Gastroesophageal sphincter (tissue), 3 donors: ENCODE data around the gene MAP3K3.

ENCODE experiments used
- CTCF ChIP-seq, 4 experiments: fragments of 200-600 bp in 2 of 4; fragments of 450-650 bp in 2 of 4; sonication (generic) in 1 of 4; IDR thresholded peaks; one replicate each; pipeline ENCODE4 v1.5.1; 2017 to 2019; ENCODE audit warnings: antibody characterized with exemption in 4 of 4, mild to moderate bottlenecking in 2 of 4, moderate library complexity in 2 of 4
- EP300 ChIP-seq: sonication (generic); formaldehyde crosslinking; IDR thresholded peaks from one replicate; pipeline ENCODE4 v1.6.1; 2017; ENCODE audit warnings: antibody characterized with exemption, mild to moderate bottlenecking
- POLR2A ChIP-seq, 2 donors: fragments of 450-650 bp; IDR thresholded peaks; one replicate each; pipeline ENCODE4 v1.6.1; 2017; ENCODE audit warnings: antibody characterized with exemption in 2 of 2, mild to moderate bottlenecking in 2 of 2, moderate library complexity in 1 of 2
- POLR2AphosphoS5 ChIP-seq: sonication (generic); formaldehyde crosslinking; IDR thresholded peaks from one replicate; pipeline ENCODE4 v1.6.1; 2017; ENCODE audit warnings: antibody characterized with exemption

- TF ChIP-seq CTCF (IDR thresholded peaks at IDR 0.05): no peak
- no peak for TF ChIP-seq POLR2A (IDR thresholded peaks at IDR 0.05)
- TF ChIP-seq EP300: no peak
- TF ChIP-seq POLR2AphosphoS5: no peak
Observed at GRCh38 chr17:63698381-63698885, 76.2 kb downstream of the MAP3K3 start.
